ENCODE data around the gene SHISAL2A. TPM values are rescaled to one million over a fixed set of nuclear protein-coding genes. Genes with fewer than 3 reads are reported as not detected.

The SHISAL2A gene
- total RNA-seq, 2 experiments from 2014 or later = 13.0 to 13.1 TPM

DNA sequence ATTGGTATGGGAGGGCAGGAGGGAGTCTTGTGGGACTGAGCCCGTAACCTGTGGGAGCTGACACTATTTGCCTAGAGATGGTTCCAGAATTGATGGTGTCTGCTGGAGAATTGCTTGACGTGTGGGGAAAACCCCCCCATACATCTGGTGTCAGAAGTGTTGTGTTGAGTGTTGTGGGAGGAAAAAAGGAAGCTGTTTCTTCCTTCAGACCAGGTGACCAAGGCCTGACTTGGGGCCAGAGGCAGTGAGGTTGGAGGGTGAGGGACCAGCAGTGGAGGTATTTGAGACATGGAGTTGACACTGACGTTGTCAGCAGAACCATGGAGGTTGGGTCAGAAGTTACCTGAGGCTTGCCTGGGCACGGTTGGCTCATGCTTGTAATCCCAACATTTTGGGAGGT, 8.3 kb downstream of the SHISAL2A start:
- POLR2A ChIA-PET = interaction anchor here (1.5 kb wide), 1 partner anchor 8 kb away, joined by 3 read pairs; the partner anchor contains the start of gene SHISAL2A
- CTCF ChIA-PET = interaction anchor here (0.7 kb wide), 1 partner anchor 90 kb away, joined by 3 read pairs; no protein-coding TSS in a partner anchor

DNA sequence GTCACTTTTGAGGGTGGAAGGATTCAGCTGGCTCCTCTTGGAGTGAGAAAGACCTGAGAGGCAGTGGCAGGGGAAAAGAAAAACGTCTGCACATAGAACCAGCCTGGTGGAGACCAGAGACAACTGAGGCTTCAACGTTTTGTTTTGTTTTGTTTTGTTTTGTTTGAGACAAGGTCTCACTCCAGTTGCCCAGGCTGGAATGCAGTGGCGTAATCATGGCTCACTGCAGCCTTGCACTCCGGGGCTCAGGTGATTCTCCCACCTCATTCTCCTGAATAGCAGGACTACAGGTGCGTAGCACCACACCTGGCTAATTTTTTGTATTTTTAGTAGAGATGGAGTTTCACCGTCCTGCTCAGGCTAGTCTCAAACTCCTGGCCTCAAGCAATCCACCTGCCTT, 12.3 kb downstream of the SHISAL2A start:
- ChIA-PET POLR2A (no interaction called here), CTCF (no interaction called here)

DNA sequence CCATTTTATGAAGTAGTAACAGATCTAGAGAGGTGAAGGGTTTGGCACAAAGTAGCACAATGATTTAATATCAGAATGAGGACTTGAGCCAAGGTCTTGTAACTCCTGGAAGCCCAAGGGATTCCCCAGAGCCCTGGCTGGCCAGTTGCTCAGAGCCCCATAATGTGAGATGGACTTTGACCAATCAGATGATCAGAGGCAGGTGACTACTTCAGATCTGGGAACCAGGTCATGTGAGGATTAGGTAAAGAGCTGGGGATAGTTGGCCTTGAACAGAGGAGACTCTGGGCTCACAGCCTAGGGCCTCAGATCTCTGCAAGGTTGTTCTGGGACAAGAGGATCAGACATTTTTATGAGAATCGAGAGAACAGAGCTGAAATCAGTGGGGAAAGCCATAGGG, 18.9 kb downstream of the SHISAL2A start:
- CTCF ChIA-PET = no interaction called here
- POLR2A ChIA-PET = no interaction called here

DNA sequence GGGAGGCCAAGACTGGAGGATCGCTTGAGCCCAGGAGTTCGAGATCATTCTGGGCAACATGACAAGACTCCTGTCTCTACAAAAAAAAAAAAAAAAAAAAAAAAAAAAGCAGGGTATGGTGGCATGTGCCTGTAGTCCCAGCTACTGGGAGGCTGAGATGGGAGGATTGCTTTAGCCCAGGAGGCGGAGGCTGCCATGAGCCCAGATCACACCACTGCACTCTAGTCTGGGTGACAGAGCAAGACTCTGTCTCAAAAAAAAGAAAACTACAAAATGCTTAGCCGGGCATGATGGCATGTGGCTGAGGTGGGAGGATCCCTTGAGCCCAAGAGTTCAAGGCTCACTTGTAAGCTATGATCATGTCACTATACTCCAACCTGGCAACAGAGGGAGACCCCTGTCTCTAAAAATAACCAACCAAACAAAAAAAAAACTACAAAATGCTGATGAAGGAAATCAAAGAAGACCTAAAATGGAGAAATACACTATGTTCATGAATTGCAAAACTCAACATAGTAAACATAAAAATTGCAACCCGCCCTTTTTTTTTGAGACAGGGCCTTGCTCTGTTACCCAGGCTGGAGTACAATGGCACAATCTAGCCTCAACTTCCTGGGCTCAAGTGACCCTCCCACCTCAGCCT, 20.4 kb downstream of the SHISAL2A start:
- ChIA-PET POLR2A (interaction anchor here (0.7 kb wide), 1 partner anchor 697 kb away, joined by 5 read pairs; no protein-coding TSS in a partner anchor), CTCF (interaction anchor here (0.6 kb wide), 3 partner anchors 36 to 74 kb away, joined by 3 read pairs; no protein-coding TSS in a partner anchor)

DNA sequence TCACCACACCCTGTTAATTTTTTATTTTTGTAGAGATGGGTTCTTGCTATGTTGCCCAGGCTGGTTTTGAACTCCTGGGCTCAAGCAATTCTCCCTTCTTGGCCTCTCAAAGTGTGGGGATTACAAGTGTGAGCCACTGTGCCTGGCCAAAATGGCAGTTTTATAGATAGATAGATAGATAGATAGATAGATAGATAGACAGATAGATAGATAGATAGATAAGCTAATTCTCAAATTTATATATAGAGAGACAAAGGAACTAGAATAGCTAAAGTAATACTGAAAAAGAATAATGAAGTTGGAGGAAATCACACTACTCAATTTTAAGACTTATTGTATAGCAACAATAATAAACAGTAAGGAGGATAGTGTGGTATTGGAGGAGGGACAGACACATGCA, 21.1 kb downstream of the SHISAL2A start:
- POLR2A ChIA-PET = no interaction called here
- CTCF ChIA-PET = interaction anchor here (0.6 kb wide), 2 partner anchors 37 to 73 kb away, joined by 3 read pairs; no protein-coding TSS in a partner anchor

DNA sequence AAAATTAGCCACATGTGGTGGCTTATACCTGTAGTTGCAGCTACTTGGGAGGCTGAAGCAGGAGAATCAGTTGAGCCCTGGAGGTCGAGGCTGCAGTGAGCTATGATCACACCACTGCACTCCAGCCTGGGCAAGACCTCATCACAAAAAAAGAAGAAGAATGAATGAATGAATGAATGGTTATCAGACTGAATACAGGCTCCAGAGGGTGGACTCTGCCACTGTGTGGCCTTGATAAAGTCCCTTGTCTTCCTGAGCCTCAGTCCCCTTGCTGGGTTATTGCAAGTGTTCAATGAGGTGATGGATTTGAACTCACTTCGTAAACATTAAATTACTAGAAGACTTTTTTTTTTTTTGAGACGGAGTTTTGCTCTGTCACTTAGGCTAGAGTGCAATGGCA, 24.7 kb downstream of the SHISAL2A start:
- POLR2A ChIA-PET = no interaction called here

DNA sequence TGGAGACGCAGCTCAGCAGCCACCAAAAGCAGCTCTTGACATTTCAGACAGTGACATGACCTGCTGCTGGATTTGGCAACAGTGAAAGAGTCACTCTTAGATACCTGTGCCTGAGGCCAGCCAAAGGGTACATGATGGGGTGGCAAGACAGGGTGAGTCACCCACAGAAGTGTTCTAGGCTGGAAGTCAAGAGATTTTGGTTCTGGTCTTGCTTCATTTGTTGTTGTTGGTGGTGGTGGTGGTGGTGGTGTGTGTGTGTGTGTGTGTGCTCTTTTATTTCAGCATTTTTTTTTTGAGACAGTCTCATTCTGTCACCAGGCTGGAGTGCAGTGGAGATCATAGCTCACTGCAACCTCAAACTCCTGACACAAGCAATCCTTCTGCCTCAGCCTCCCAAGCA, 25.8 kb downstream of the SHISAL2A start:
- ChIA-PET POLR2A (interaction anchor here (0.6 to 2.4 kb wide), 2 partner anchors 20 to 26 kb away, joined by 3 to 11 read pairs; partner anchors contain the start of gene SHISAL2A), CTCF (interaction anchor here (2.3 kb wide), 1 partner anchor 11 kb away, joined by 5 read pairs; no protein-coding TSS in a partner anchor)

More for the DNA sequence above, 24.7 kb downstream of the SHISAL2A start:
- CTCF ChIA-PET = interaction anchor here (0.7 kb wide), 1 partner anchor 138 kb away, joined by 3 read pairs; no protein-coding TSS in a partner anchor

DNA sequence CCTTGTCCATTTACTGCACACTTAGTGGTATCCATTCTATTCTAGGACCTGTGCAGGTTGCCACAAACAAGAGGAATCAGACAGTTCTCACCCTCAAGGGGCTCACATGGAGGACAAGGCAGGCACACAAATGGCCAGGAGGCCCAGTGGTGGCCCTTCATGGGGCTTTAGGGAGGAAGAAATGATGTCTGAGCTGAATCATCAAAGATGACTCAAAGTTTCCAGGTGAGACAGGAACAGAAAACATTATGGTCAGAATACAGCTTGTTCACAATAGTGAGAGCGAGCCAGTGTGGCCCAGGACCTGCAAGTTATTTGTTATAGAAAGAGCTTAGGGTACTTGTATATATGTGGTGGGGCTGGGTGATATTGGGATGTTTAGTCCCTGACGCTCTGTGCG, 26.4 kb downstream of the SHISAL2A start:
- CTCF ChIA-PET = interaction anchor here (2.3 kb wide), 1 partner anchor 11 kb away, joined by 5 read pairs; no protein-coding TSS in a partner anchor
- POLR2A ChIA-PET = interaction anchor here (2.4 kb wide), 1 partner anchor 26 kb away, joined by 11 read pairs; the partner anchor contains the start of gene SHISAL2A

DNA sequence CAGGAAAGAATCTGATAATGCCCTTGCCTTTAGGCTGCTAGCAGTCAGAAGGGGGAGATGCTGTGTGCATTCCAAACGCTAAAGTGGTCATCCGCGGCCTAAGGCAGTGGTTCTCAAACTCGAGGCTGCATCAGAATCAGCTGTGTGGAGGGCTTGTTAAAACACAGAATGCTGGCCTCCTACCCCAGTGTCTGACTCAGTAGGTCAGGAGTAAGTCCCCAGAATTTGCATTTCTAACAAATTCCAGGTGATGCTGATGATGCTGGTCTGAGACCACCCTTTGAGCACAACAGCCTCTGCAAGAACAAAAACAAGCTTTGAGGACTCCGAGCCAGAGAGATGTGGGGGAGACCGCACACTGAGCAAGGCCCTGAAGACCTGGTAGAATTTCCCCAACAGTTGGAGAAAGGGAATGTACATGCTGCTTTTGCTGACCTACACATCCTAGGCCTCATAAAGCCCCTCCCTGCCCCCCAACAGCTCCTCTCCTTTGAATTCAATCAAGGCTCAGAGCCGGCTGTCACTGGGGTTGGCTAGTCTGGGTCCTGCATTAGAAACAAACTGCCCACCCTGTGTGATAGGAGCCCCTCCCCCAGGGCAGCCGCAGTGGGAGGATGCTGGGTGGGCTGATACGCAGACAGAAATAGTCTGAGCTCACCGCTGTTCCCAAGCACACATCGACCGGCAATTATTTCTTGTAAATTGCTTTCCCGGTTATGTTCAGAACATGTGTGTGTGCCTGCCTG, 27.1 kb downstream of the SHISAL2A start:
- POLR2A ChIA-PET = interaction anchor here (0.5 to 2.4 kb wide), 2 partner anchors 27 to 155 kb away, joined by 4 to 11 read pairs; partner anchors contain the start of gene SHISAL2A
- CTCF ChIA-PET = interaction anchor here (0.7 to 2.3 kb wide), 2 partner anchors 9 to 12 kb away, joined by 4 to 5 read pairs; no protein-coding TSS in a partner anchor

DNA sequence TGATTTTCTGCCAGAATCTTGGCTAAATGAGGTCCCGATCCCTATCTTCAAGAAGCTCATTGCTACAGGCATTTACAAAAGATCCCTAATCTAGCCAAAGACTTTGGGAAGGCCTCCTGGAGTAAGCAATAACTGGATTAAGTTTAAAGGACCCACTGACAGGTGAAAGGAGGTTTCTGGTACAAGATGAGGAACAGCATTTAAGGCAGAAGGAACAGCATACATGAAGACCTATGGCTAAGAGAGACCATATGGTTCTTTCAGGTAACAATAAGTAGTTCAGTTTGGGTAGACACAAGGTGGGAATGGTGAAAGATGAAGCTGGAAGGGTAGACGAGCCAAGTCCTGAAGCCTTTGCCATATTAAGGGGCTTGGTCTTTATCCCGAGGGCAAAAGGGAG, 27.8 kb downstream of the SHISAL2A start:
- CTCF ChIA-PET = interaction anchor here (0.7 to 2.3 kb wide), 2 partner anchors 10 to 13 kb away, joined by 4 to 5 read pairs; no protein-coding TSS in a partner anchor
- POLR2A ChIA-PET = interaction anchor here (0.5 kb wide), 1 partner anchor 27 kb away, joined by 3 read pairs; no protein-coding TSS in a partner anchor

DNA sequence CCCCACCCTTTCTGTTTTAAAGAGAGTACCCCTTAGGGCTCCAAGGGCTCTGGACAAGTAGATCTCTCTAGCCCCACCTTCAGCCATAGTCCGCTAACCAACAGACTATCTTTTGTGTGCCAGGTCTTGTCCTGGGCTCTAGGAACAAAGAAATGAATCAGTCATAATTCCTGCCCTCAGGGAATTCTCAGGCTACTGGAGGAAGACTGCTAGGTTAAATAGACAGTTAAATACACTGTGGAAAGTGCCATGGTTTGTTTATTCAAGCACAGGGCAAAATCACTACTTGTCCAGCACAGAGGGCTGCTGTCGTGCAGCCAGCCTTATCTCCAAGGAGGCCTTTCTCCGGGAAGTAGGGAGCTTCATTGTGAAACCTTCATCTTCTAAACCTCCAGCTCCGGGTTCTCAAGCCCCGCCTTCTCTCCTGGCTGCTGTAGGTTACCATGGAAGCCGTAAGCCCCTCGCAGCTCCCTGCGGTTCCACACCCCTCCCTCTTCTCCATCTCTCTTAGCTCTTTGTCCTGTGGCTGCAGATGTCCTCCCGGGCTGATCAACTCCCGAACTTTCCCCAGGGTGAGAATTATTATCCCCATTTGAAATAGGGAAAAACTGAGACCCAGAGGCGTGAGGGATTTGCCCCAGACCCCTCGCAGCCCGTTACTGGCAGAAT, 29.8 kb downstream of the SHISAL2A start:
- ChIA-PET POLR2A (no interaction called here), CTCF (no interaction called here)

DNA sequence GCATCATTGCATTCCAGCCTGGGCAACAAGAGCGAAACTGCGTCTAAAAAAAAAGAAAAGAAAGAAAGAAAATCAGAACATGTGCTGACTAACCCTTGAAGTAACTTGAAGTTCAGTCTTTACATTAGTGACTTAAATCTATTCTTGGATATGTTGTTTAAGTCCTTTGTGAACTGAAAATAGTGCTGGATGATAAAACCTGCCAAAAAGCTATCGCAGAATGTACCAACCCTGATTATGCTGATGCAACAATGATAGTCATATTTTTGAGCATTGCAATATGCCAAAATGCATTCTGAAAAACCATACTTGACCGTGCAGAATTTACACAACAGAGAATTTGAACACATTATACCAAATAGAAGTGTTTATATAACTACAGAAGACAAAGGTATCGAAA, 30.7 kb downstream of the SHISAL2A start:
- ChIA-PET CTCF (no interaction called here), POLR2A (no interaction called here)

DNA sequence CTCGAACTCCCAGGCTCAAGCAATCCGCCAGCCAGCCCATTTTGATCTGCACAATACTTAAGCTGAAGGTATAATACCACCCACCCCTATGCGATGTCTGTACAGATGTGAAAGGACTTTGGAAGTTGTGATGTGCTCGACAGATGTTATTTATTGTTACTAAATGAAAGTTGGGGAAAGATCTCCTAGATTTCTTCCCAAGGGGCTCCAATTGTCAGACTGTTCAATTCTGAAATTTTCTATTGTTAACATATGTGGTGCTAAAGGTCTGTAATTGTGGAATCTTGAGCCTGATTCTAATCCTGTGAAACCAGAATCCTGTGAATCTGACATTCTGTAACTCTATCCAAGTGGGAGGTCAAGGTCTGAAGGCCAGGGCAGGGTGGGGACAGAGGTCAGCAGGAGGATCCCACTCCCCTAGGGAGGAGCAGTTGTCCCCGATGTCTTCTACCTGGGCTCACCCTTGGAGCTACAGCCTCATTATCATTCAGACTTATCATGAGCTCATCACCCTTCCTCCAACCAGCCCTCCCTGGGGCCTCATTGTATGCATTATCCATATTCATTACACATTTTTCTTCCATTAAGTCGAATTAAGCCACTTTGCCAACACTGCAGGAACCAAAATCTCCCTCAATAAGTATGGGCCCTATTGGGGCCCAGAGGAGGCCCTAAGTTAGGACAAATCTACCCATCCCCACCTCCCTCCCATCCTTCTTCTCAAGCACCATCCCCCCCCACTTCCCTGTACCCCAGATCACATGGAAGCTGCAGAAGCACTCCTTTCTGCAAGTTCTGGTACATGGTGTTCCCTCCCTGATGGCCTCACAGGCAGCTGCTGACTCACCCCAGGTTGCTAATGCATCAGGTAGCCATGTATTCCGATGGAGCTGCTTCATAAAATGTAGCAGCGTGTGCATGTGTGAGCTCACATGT, 32.3 kb downstream of the SHISAL2A start:
- POLR2A ChIA-PET = interaction anchor here (0.6 to 0.7 kb wide), 2 partner anchors 112 to 236 kb away, joined by 3 to 11 read pairs; no protein-coding TSS in a partner anchor
- CTCF ChIA-PET = no interaction called here

DNA sequence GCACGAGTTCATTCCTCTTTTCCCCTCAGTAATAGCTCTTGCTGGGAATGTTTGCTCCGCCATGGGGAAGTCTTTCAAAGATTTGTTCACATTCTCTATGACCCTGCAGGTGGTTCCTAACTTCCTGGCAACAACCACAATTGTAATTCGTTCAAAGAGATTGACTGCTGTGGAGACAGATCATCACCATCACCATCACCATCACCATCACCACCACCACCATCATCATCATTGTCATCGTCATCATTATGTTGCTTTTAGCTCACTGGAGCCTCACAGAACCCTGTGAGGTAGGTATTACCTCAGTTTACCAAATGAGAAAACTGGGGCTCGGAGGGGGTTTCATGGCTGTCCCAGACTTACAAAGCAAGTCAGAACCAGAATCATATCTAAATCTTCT, 34.3 kb downstream of the SHISAL2A start:
- ChIA-PET CTCF (interaction anchor here (0.8 to 1.6 kb wide), 4 partner anchors 19 to 562 kb away, joined by 3 to 4 read pairs (median 4); no protein-coding TSS in a partner anchor), POLR2A (no interaction called here)

DNA sequence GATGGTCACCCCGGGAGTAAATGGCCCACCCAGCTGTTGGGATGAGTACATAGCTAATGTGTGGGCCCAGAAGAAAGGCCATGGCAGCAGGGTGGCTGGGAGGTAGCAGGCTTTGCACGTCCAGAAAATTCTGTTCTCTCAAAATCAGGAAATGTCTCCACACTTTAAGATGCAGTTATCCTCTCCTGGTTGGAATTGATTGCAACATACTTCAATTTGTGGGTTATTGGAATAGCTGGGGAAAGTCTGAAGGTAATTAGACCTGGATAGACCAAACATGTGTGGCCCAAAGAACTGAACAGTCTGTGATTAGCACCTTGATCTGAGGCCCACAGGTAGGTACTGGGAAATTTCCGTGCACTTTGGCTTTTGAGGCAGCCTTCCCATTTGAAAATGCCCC, 35.0 kb downstream of the SHISAL2A start:
- POLR2A ChIA-PET = no interaction called here

DNA sequence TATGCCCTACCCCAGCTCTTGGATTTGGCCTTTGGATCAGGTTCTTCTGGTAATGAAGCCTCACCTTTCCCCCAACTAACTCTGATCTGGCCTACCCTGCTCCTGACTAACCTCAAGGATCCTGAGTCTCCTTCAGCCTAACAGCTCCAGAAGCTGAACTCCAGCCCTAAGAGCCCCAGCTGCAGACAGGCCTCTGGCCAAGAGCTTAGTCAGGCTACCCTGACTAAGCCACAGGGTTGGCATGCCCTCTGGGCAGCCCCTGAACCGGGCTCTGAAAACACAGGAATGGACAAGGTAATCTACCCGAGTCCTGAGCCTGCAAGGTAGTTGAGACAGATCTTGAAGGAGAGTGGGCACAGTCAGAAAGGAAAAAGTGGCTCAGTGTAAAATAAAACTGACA, 35.7 kb downstream of the SHISAL2A start:
- ChIA-PET POLR2A (no interaction called here), CTCF (interaction anchor here (0.7 to 1.3 kb wide), 2 partner anchors 17 to 208 kb away, joined by 3 to 4 read pairs; no protein-coding TSS in a partner anchor)

More for the DNA sequence above, 35.0 kb downstream of the SHISAL2A start:
- CTCF ChIA-PET = interaction anchor here (1.3 to 1.4 kb wide), 2 partner anchors 18 to 62 kb away, joined by 4 read pairs; no protein-coding TSS in a partner anchor

DNA sequence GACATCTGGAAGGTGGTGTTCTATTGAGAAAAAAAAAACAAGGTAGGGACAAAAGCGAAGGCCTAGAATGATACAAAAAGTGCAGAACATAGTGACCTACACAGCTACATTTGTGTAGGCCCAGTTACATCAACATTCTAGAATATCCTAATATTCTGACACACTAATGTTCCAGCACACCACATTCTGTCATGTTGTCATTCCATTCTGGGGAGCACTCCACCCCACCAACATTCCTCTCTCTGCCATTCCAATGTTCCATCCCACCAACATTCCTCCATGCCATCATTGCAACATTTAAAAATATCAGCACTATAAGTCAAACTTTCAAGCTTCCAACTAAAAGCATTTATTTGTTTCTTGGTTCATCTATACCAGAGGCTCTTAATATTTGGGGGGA, 36.7 kb downstream of the SHISAL2A start:
- ChIA-PET CTCF (no interaction called here), POLR2A (no interaction called here)

DNA sequence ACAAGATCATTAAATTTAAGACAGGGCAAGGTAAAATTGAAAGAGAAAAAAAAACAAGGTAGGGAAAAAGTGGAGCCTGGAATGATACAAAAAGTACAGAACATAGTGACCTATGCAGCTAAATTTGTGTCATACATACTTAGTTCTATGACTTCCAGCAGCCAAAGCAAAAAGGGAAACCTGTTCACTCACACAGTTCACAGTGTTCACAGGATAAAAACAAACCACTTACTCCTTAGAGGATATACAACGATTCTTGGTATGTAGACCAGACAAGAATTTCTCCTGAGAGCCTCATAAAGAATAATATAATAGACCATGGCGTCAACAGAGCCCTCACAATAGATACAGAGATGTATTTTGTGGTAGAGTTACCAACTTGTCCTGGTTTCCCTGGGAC, 37.6 kb downstream of the SHISAL2A start:
- ChIA-PET POLR2A (no interaction called here), CTCF (interaction anchor here (0.6 kb wide), 1 partner anchor 493 kb away, joined by 3 read pairs; no protein-coding TSS in a partner anchor)

All from activated CD8-positive, alpha-beta memory T cell treated with anti-CD3 and anti-CD28 coated beads for 36 hours (primary cell).